AG04449 (cell line): Measurements from ENCODE around the gene FBXO45.
"Not testable (repeated sequence)": the region's sequence is repeated elsewhere in the genome, so short reads cannot be mapped to it uniquely, and the experiment has no call there.

Experiments used
- CTCF ChIA-PET: fragments of 350-600 bp; formaldehyde crosslinking; extraction: SDS; loops from one replicate; lab custom pipeline; 2021; ENCODE audit warnings: antibody characterized with exemption; lab: Yijun Ruan, JAX
- POLR2A ChIA-PET: fragments of 400-600, 350-600 bp; formaldehyde crosslinking; extraction: SDS; loops from one replicate; lab custom pipeline; 2020; ENCODE audit warnings: antibody characterized with exemption, inconsistent platforms; lab: Yijun Ruan, JAX
- DNase-seq: peaks from one replicate; pipeline ENCODE4 v3.0.0-alpha.2; 2010; ENCODE audit warnings: low read depth, low spot score
- H3K4me3 ChIP-seq: 2 replicates; pipeline ENCODE4 v1.5.1; 2011; ENCODE audit warnings: low read depth, mild to moderate bottlenecking, control low read depth, low read length
- TF ChIP-seq, protein P1 (sequence below): IDR thresholded peaks from one replicate; pipeline ENCODE4 v1.5.1; 2011; ENCODE audit warnings: mild to moderate bottlenecking, moderate library complexity, low read length, control low read depth, inconsistent platforms; ENCODE audit not compliant: insufficient read depth; ENCODE audit errors: missing control alignments

FBXO45 gene

DNA sequence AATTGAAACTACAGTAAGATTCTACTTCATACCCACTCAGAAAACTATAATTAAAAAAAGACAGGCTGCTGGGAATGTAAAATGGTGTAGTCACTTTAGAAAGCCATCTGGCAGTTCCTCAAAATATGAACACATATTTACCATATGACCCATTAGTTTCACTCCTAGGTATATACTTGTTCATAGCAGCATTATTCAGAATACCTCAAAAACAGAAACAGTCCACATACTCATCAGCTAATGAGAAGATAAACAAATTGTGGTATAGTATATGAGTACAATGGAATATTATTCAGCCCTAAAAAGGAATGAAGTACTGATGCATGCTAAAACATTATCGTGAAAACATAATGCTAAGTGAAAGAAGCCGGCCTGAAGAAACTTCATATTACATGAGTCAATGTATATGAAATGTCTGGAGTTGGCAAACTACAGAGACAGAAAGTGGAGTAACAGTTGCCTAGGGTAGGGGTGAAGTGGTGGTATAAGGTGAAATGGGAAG, 23.9 kb upstream of the FBXO45 start:
- no peak overlapping the region for H3K4me3 ChIP-seq
- ChIA-PET POLR2A (no interaction called here), CTCF (interaction anchor here (0.6 to 1.0 kb wide), 2 partner anchors 16 to 21 kb away, joined by 3 read pairs; no protein-coding TSS in a partner anchor)
- TF ChIP-seq, protein P1, sequence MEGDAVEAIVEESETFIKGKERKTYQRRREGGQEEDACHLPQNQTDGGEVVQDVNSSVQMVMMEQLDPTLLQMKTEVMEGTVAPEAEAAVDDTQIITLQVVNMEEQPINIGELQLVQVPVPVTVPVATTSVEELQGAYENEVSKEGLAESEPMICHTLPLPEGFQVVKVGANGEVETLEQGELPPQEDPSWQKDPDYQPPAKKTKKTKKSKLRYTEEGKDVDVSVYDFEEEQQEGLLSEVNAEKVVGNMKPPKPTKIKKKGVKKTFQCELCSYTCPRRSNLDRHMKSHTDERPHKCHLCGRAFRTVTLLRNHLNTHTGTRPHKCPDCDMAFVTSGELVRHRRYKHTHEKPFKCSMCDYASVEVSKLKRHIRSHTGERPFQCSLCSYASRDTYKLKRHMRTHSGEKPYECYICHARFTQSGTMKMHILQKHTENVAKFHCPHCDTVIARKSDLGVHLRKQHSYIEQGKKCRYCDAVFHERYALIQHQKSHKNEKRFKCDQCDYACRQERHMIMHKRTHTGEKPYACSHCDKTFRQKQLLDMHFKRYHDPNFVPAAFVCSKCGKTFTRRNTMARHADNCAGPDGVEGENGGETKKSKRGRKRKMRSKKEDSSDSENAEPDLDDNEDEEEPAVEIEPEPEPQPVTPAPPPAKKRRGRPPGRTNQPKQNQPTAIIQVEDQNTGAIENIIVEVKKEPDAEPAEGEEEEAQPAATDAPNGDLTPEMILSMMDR: no peak
- DNase-seq: no peak

DNA sequence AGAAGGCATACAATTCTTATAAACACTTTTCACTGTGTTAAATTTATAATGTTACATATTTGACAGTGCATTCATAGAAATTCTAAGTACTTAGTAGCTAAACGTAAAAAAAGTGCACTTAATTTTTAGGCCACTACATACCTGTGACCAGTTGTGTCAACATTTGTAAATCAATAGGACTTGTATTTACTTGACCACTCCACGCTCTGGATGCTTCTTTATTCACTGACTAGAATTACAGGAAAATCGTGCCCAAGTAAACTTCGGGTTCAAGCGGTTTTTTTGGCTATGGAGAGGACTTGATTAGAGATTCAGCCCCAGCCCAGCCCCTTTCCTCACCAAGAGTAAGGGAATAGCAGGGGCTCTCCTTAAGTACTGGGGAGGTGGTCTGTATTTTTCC, 21.9 kb upstream of the FBXO45 start:
- no peak overlapping the region for H3K4me3 ChIP-seq
- ChIA-PET CTCF (interaction anchor here (1.2 to 1.6 kb wide), 2 partner anchors 8 to 18 kb away, joined by 4 read pairs; no protein-coding TSS in a partner anchor), POLR2A (no interaction called here)
- no peak for DNase-seq
- TF ChIP-seq, protein P1: no peak

DNA sequence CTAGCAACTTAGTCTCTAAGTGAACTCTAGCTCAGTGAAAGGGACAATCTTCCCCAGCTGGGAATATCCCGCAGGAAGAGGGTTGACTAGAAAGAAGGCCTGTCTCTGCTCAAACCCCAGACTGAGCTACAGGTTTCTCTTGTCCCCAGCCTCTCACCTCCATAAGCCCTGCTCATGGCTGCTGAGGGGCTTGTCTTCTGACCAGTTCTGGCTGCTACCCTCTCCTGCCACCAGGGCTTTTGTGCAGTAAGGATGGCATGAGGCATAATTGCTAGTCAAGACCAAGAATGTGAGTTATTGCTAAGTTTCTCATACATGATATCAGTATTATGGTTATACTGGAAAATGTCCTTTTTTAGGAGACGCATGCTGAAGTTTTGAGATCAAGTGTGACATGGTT, 21.4 kb upstream of the FBXO45 start:
- TF ChIP-seq, protein P1: no peak
- DNase-seq: no peak
- CTCF ChIA-PET: interaction anchor here (1.0 to 1.6 kb wide), 3 partner anchors 9 to 138 kb away, joined by 3 to 4 read pairs (median 4); no protein-coding TSS in a partner anchor
- POLR2A ChIA-PET: no interaction called here
- no peak overlapping the region for H3K4me3 ChIP-seq

DNA sequence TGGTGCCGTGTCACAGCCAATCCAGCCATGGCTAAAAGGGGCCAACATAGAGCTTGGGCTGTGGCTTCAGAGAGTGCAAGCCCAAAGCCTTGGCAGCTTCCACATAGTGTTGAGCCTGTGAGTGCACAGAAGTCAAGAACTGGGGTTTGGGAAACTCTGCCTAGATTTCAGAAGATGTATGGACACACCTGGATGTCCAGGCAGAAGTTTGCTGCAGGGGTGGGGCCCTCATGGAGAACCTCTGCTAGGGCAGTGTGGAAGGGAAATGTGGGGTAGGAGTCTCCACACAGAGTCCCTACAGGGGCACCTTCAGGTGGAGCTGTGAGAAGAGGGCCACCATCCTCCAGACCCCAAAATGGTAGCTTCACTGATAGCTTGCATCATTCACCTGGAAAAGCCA, 19.1 kb upstream of the FBXO45 start:
- DNase-seq, H3K4me3 ChIP-seq, POLR2A ChIA-PET, CTCF ChIA-PET: not testable (repeated sequence)

DNA sequence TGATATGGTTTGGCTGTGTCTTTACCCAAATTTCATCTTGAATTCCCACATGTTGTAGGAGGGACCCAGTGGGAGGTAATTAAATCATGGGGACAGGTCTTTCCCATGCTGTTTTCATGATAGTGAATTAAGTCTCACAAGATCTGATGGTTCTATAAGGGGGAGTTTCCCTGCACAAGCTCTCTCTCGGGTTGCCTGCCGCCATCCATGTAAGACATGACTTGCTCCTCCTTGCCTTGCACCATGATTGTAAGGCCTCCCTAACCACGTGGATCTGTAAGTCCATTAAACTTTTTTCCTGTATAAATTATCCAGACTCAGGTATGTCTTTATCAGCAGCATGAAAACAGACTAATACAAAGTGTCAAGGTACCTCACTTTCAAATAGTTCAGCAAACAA, 18.3 kb upstream of the FBXO45 start:
- POLR2A ChIA-PET, DNase-seq, H3K4me3 ChIP-seq, CTCF ChIA-PET: not testable (repeated sequence)

DNA sequence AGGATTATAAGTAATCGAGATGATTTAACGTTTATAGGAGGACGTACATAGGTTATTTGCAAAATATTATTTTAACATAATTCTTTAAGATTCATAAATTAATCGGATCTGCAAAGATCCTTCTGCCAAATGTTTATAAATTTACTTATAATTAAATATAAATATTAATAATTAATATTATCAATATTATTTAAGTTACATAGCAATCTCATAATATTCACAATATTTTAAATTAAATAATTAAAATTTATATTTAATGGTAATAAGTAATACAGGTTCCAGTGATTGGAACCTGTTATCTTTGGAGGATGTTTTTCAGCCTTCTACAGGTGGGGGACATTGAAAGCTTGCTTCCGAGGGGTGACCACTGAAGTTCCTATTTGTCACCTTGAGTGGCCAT, 16.2 kb upstream of the FBXO45 start:
- TF ChIP-seq, protein P1: no peak
- POLR2A ChIA-PET: no interaction called here
- DNase-seq: no peak
- no peak overlapping the region for H3K4me3 ChIP-seq
- CTCF ChIA-PET: interaction anchor here (1.6 kb wide), 1 partner anchor 30 kb away, joined by 3 read pairs; no protein-coding TSS in a partner anchor

DNA sequence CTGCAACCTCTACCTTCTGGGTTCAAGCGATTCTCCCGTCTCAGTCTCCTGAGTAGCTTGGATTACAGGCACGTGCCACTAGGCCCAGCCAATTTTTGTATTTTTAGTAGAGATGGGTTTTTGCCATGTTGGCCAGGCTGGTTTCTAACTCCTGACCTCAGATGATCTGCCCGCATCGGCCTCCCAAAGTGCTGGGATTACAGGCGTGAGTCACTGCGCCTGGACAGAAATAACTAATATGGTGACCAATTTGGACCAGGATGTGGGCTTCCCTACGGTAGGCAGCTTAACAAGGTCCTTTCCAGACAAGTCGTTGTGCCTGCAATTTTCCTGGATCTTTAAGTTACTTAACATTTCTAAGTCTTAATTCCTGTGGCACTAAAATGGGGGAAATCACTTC, 14.9 kb upstream of the FBXO45 start:
- POLR2A ChIA-PET: no interaction called here
- CTCF ChIA-PET: interaction anchor here (0.7 to 3.5 kb wide), 5 partner anchors 10 to 31 kb away, joined by 3 to 14 read pairs (median 3); no protein-coding TSS in a partner anchor

More for the DNA sequence above, 14.9 kb upstream of the FBXO45 start:
- no peak overlapping the region for H3K4me3 ChIP-seq
- TF ChIP-seq, protein P1: no peak
- DNase-seq: no peak
